Activated CD4-positive, alpha-beta T cell treated with anti-CD3 and anti-CD28 coated beads for 48 hours (primary cell): ENCODE results near the gene BPIFB2.
A peak's percentile ranks its signal among the peaks of the same experiment; 100 is the strongest.
"Not testable (repeated sequence)": the region's sequence is repeated elsewhere in the genome, so short reads cannot be mapped to it uniquely, and the experiment has no call there.

Experiments
- DNase-seq: peaks from one replicate; pipeline ENCODE4 v3.0.0-alpha.2; 2020

The BPIFB2 gene

DNA sequence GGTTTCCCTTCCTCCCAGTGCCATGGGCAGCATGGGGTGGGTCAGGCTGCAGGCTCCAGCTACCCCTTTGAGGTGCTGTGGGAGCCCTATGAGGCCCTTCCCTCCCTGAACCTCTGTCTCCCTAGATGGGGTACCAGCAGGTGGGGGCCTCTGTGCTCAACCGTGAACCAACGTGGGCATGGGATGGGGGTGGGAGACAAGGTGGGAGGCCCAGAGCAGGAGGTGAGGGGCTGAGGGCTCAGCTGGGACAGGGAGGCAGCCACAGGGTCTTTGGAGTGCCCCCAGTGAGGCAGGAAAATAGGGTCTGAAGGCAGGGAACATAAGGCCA is 36.6 kb upstream of the BPIFB2 start:
- no peak for DNase-seq

DNA sequence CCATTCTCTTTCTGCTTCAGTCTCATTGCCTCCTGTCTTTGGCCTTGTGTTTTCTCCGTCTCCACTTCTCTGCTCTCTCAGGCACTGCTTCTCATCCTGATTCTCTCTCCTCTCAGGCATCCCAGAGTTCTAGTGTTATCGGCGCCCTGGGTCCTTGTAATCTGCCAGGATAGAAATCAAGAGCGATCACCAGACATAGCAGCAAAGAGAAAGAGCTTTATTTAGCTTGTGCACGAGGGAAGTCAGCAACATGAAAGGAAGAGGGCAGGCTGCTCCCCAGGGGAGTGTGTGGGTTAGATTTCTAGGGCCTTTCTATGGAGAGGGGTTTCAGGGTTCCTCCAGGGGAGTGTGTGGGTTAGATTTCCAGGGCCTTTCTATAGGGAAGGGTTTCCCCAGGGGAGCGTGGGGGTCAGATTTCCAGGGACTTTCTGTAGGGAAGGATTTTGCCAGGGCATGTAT is 35.8 kb upstream of the BPIFB2 start:
- peak; percentile 39 for DNase-seq

DNA sequence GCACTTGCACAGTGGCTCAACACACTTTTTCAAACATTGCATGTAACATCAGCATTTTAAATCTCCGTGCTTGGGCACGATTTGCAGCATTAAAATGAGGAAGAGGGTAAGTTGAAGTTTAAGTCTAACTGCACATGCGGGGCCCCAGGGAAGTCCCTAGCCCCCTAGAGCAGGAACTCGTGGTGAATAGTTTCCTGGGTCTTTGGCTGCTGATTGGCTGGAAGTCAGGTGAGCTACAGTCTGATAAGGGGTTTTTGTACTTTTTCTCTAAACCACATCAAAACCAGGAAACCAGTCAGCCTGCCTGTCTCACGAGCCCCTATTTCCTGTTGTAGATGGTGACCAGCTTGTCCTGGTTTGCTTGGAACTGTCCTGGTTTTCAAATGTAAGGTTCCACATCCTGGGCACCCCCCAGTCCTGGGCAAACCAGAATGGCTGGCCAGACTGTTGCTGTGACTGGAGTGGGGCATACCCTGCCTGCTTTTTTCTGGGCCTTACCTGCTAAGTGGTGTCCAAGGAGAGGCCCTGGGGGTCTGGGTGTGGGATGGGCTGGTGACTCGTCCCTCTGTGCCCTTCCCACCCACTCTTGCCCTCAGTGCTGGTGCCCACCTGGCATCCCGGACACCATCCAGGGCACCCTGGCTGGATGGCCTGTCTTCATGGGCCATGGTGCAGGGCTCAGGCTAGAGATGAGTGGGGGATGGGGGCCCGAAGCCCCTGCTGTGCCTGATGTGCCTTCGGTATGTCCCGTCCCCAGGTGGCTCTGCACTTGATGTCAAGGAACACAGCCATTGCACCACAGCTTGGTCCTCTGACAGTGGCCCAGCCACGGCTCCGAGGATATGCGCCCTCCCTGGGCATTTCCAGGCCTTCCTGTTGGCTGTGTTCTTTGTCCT is 35.1 kb upstream of the BPIFB2 start:
- DNase-seq, result peak; percentile 85

DNA sequence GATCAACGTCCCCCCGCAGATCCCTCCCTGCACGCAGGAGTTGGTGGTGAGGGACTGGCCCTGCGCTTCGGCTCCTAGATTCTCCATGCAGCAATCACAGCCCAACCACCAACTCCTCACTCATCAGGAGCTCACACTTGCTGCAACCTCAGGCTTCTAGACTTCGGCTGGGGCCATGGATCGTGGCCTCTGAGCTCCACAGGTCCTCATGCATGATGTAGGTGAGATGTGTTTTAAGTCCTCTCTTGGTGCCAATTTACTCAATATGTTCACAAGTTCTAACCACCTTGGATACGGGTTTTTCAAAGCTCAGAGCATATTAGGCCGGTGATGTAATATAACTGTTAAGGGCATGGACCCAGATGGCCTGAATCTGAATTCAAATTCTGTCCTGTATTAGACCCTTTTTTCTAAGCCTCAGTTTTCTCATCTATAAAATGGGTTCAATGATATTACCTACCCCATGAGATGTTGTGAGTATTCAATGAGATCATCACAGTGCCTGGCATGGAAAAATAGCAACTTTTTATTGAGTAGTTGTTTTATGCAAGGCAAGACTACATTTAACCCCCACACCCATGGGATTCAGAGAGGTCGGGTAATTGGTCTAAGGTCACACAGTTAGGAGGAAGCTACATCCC is 34.3 kb upstream of the BPIFB2 start:
- no peak for DNase-seq

DNA sequence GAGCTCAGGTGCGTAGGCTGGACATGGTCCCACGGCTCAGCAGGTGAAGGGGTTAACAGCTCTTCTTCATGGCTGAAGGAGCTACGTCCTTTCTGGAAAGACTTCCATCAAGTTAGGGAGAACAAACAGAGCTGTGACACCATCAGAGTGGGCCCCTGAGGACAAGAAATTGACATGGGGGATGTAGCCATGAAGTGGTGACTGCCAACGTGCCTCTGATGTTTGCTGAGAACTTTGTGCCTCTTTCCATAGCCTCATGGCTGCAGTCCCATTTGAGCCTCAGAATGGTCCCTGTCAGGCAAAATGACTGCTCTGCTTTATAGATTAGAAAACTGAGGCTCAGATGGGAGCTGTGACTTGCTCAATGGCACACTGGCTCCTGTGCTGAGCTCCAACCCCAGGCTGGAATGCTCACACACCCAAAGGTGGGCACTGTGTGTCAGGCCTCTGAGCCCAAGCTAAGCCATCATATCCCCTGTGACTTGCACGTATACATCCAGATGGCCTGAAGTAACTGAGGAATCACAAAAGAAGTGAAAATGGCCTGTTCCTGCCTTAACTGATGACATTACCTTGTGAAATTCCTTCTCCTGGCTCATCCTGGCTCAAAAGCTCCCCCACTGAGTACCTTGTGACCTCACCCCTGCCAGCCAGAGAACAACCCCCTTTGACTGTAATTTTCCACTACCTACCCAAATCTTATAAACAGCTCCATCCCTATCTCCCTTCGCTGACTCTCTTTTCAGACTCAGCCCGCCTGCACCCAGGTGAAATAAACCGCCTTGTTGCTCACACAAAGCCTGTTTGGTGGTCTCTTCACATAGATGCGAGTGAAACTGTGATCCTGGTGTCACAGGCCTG is 33.1 kb upstream of the BPIFB2 start:
- not testable (repeated sequence) for DNase-seq

DNA sequence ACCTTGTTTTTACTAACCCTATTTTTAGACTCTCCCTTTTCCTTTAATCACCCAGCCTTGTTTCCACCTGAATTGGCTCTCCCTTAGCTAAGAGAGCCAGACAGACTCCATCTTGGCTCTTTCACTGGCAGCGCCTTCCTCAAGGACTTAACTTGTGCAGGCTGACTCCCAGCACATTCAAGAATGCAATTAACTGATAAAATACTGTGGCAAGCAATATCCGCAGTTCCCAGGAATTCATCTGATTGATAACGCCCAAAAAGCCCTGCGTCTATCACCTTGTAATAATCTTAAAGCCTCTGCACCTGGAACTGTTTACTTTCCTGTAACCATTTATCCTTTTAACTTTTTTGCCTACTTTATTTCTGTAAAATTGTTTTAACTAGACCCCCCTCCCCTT is 32.4 kb upstream of the BPIFB2 start:
- not testable (repeated sequence) for DNase-seq

DNA sequence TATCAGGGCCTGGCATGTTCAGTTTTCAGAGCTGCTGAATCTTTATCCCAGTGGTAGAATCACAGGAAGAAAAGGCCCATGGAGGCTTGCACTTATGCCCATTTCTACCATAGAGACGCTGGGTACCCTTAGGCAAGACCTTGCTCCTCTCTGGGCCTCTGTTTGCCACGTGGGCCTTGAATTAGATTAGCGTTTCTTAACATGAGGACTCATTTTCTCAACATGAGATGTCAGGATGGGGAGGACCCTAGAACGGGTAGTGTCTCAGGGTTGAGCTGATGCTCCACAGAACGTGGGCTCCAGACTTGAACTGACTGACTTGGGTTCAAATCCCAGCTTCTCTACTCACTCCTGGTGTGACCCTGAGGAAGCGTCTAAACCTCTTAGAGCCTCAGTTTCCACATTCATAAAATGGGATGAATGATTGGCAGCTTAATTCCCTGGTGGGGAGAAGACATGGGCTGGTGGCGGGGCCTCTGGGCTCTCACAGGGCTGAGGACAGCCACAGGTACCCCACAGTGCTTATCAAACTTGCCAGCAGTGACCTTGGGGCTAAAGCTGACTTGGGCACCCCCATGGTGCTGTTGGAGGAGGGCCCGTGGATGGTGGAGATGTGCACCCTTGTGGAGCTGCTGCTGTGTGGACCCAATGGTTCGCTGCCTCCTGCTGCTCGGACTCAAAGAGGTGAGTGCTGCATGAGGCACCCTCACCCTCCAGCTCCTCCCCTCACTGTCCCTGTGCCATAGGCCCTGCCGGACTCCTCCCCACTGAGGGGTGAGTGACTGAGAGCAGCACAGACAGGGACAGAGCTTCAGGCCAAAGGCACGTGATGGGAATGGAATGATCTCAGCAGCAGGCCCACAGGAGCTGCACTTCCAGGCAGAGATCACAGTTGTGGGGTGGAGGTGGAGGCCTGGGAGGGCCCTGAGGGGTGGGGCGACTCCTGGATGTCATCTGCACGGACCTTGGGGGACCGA is 31.5 kb upstream of the BPIFB2 start:
- no peak for DNase-seq

DNA sequence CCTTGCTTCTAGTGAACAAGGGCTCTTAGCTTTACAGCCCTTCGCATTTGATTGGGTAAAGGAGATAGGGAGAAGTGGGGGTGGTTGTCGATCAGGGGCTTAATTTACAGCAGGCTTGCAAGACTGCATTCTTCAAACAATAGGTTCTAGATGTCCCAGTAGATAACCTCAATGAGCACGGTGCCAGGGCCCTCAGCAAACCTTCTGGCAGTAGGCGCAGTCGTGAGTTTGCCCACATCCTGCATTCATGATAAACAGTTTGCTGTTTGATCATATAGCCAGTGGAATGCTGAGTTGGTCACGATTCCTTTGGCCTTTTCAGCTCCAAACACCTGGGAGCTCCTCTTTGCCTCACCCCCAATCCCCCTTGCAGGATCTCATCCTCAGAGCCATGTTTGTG is 30.8 kb upstream of the BPIFB2 start:
- DNase-seq, result no peak

DNA sequence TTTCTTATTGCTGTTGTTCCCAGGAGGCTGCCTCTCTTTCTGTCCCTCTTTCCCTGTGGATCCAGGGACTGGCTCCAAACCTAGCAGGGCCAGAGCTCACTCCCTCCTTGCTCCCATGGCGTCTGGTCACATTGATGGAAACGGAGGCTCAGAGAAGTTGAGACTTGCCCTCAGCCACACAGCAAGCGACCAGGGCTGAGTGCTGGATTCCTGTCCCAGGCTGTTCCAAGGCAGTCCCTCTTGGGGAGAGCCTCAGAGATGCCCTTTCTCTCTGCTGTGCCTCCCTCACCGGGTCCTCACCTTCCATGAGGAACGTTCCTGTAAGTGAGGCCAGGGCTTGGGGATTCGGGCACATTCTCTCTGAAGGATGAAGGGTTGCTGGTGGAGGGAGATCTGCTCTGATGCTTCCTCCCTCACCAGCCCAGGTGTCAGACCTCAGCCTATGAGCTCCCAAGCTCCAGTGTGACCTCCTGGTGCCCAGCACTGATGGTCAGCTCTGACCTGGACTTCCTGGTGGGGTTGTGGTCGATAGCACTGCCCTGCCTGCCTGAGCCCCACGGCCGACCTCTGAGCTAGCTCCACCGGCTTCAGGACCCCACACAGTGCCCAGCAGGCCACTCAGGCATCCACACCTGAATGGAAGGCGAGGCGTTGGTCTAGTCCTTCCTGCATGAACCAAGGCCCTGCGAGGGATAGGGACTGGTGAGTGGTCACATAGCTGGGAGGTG is 30.1 kb upstream of the BPIFB2 start:
- DNase-seq, result no peak

DNA sequence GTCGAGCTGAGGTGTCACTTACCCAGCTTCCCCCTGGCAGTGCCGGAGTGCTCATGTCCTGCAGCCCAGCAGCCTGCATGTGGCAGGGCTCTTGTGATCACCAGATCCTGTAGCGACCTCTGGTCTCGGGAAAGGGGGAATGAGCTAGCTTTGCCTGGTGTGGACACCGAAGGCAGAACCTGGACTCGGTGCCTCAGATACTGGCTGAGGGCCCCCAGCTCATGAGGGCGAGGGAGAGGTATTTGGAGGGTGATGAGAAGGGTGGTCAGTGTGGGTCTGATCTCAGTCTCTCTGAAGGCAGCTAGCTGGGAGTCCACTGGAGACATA is 29.5 kb upstream of the BPIFB2 start:
- no peak for DNase-seq

DNA sequence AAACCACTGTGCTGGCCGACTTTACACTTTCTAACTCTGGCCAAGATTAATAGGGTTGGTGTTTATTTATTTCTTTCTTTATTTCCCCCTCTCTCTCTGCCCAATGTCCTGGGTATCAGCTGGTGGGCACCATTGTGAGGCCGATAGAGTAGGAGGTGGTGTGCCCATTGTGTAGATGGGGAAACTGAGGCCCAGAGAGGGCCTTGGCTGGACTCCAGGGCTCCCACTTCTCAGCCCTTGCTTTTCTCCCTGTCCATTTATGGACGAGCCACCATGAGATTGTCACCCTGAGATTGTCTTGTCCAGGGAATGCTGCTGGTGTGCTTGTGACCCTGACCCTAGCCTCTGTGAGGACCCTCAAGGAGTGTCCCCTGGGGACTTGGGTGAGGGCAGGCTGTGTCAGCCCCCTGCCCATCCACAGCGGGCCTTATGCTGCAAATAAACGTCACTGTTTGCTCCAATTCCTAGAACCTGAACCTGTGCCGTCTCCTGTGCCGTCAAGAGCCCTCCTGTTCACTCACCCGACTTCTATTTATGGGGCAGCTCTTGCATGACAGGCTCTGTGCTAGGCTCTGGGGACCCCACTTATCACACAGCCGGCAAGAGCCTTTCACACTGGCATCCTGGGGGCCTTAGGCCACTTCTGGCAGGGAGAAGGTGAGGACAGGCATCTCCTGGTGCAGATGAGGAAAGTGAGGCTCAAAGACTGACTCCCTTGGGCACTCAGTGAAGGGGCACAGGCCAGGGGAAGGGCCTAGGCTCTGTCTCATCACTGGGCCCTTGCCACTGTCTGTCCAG is 28.1 kb upstream of the BPIFB2 start:
- DNase-seq, result no peak

DNA sequence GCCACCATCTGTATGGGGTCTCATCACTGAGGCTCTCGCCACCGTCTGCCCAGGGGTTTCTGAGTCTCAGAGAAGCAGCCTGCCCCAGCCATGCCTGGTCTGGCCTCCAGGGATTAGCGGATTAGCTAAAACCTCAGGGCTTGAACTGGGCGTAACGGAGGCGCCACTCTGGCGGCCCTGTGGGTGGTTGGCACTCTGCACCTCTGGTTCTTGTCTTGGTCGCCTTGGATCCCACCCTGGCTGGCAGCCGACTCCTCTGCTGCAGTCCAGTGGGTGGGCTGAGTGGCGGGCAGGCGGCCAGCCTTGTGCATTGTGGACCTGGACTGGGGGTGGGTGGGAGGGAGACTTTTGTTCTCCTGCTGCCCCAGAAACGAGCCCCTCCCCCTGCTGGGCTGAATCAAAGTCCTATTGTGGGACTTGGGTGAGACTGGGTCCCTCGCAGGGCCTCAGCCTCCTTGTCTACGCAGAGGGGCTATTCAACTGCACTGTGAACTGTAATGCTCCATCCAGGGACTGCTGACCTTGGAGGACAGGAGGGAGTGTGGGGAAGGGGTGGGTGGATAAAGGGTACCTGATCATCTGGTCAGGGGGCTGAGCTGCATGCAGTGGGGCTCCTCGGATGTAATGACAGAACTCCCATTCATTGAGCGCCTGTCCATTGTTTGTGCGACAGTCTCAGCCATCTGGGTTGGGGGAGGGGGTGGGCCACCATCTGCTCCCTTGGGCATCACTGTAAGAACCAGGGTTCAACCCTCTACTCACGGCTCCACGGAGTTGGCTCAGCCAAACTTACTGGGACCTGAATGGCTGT is 27.2 kb upstream of the BPIFB2 start:
- no peak for DNase-seq

DNA sequence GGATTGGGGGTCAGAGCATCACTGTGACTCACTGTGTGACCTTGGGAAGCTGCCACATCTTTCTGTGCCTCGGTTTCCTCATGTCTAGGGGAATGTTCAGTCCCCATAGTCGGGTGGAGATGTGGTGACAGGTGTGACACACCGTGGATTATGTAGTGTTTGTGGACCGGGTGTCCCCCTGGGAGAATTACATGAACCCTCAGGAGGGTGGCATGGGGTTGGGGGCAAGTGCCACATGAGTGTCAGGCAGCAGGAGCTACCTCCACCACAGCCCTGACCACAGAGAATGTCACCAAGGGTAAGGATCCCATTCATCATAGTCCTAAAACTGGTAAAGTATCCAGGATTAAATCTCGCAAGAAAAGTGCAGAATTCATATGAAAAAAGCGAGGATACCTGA is 26.5 kb upstream of the BPIFB2 start:
- no peak for DNase-seq

DNA sequence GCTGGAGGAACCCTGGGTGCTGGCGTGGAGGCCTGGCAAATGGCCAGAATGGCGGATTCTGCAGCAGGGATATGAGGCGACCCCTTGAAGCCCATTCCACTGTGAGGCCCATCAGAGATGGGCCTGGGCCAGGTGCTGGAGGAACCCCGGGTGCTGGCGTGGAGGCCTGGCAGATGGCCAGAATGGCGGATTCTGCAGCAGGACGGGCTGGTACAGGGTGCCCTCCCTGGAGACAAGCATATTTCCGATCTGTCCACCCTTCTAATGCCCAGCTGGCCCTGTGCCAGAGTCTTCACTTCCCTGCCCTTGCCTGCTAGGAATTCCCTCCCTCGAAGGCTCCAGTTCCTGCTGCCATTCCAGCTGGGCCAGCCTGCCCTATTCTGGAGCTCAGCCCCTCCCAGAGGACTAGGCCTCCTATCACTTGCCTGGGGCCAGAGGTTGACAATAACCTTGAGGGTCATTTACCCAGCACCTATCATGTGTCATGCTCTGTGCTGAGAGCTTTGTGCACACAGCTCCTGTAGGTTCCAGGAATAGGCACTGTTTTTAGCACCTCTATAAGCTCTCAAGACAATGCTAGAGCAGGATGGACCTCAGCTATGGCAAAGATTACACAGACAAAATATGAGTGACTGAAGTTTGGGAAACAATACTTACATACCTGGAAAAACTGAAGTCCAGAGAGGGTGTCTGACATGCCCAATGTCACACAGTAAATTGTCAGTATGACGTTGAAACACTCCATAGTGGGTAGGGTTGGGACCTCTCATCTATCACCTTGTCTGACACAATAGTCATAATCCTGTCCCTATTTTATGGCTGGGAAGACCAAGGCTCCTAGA is 24.7 kb upstream of the BPIFB2 start:
- DNase-seq, result no peak

DNA sequence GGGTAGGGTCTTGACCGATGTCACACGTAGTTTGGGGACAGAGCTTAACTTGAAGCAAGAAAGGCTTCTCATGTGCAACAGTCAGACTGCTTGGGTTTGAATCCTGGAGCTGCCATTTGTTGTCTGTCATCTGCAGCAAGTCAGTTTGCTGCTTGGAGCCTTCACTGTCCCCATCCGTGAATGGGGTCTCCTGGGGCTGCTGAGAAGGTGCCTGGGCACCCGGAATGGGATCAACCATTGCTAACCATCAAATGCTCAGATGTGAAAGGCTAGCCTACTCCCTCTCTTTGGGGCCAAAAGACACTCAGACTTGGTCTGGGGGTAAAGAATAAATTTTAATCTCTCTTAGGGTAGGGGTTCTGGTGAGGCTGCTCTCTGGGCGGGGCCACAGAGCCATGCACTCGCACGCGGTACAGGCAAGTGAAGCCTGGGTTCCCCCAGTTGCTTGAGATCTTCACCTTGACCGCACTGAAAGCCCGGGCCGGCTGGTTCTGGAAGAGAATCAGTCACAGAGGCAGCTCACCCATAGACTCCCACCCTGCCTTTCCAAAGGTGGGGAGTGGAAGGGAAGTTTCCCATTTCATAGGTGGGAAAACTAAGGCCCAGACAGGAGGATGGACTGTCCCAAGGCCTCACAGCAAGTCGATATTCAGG is 23.9 kb upstream of the BPIFB2 start:
- no peak for DNase-seq

DNA sequence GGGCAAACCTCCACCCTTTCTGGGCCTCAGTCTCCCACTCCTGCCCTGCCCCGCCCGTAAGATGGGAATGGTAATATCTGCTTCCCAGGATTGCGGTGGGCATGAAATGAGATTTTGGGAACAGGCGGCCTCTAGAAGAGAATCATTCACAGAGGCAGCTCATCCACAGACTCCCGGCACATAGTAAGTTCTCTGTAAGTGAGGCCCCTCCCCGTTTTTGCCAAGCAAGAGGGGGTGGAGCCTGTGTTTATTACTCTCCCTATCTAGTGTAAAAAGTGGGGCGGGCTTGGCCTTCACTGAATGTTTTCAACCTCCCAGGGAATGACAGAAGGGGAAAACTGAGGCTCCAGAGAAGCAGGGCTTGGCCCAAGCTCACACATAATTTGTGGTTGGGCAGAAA is 23.3 kb upstream of the BPIFB2 start:
- no peak for DNase-seq

DNA sequence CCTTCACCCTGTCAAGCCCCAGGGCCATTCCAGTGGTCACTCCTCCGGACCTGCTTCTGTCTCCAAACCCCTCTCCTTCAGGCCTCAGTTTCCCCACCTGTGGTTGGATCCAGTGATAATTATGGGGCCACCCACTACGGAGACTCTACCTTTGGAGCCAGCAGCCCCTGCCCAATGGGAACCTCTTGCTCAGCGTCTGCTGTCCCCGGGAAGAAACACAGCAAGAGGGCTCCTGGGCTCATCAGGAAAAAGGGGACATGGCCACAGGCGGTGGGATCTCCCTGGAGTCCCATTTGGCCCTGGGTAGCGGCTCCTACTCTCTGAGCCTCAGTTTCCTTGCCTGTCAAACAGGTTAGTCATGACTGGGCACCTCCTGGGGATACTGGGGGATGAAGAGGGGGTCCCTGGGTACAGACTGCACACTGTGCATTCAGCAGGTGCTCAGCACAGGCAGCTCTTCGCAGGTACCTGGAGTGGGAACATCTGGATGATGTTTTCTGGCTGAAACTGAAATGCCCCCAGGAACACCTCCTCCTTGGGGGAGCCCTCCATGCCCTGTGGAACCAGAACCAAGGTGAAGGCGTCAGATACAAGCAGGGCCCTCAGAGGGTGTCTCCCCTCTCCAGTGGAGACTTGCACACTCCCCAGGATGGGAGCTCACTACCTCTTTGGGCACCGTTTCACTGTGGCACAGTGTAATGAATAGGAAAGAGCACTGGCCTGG is 22.7 kb upstream of the BPIFB2 start:
- DNase-seq, result no peak

DNA sequence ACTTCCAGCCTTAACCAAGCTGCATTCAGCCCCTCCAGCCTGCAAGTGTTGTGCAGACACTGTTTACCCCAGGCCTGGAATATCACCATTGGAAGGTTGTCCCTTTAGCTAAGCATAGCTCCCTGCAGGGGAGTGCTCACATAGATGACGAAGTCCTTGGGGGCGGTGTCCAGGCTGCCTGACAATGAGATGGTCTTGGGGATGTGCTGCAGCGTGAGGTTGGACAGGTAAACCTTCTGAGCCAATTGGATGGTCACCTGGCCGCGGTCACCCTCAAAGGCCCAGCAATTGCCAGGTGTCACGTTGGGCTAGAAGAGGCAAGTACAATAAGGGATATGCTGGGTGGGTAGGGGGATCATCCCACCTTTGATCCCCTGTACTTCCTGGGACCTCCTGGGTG is 21.9 kb upstream of the BPIFB2 start:
- no peak for DNase-seq
